ENCODE data around the gene SFXN3. TPM values are rescaled to one million over a fixed set of nuclear protein-coding genes. Genes with fewer than 3 reads are reported as not detected.

Gene SFXN3
- total and polyA plus RNA-seq, 2 of the 13 experiments (the other 11 are each of a cell fraction or from before 2014, with no cell fraction given): 16.8 to 71.5 TPM

GRCh38 chr10:101089520-101090299, 58.7 kb downstream of the SFXN3 start:
- TF ChIP-seq NFE2 (CRISPR knock-in tag; IDR thresholded peaks at IDR 0.05): no peak
- no peak for TF ChIP-seq ZNF607 (CRISPR knock-in tag; IDR thresholded peaks at IDR 0.05; ENCODE audit: borderline replicate concordance)
- no peak for TF ChIP-seq HOXA5 (CRISPR knock-in tag; IDR thresholded peaks at IDR 0.05)
- TF ChIP-seq FOSL2 (CRISPR knock-in tag; IDR thresholded peaks at IDR 0.05): no peak
- no peak for TF ChIP-seq ESRRA (CRISPR knock-in tag; IDR thresholded peaks at IDR 0.05; ENCODE audit: low read depth)
- TF ChIP-seq HINFP (CRISPR knock-in tag; IDR thresholded peaks at IDR 0.05; ENCODE audit: low read depth): no peak
- TF ChIP-seq KDM6A (CRISPR knock-in tag; IDR thresholded peaks at IDR 0.05; ENCODE audit: low read depth): no peak
- no peak for TF ChIP-seq SMAD1 (CRISPR knock-in tag; IDR thresholded peaks at IDR 0.05; ENCODE audit: borderline replicate concordance, low read depth)
- TF ChIP-seq ZNF234 (CRISPR knock-in tag; conservative IDR thresholded peaks at IDR 0.05): no peak
- TF ChIP-seq ZNF160 (CRISPR knock-in tag; IDR thresholded peaks at IDR 0.05): no peak
- no peak for TF ChIP-seq KLF6 (CRISPR knock-in tag; IDR thresholded peaks at IDR 0.05)
- TF ChIP-seq ZFP36 (IDR thresholded peaks at IDR 0.05; ENCODE audit: borderline replicate concordance, low read depth, low read length, partially characterized antibody): no peak
- TF ChIP-seq ZFP91 (CRISPR knock-in tag; IDR thresholded peaks at IDR 0.05; ENCODE audit: borderline replicate concordance): no peak
- TF ChIP-seq ZFAT (CRISPR knock-in tag; conservative IDR thresholded peaks at IDR 0.05): no peak
- no peak for TF ChIP-seq ZFY (CRISPR knock-in tag; IDR thresholded peaks at IDR 0.05)
- no peaks in the 10 kb centered on the region for H3K9me3 ChIP-seq (ENCODE audit: low read length)
- no peak overlapping the region for H3K9ac ChIP-seq (ENCODE audit: insufficient read depth, low read depth, low read length)
- H3K79me2 ChIP-seq (ENCODE audit: insufficient read depth, low read length): no peaks in the 10 kb centered on the region
- in situ Hi-C loops (cut with HindIII; ENCODE audit: extremely low pct_ligation_motif_present, low pct_unique_long_range_greater_than_20kb) (no loop called here), intact Hi-C loops (cut with micrococcal nuclease; ENCODE audit: unreplicated experiment) (no loop called here)
- BruUV-seq (replicated peaks): no TSS peak
- peaks cover 12 to 91% of the 10 kb centered on the region in 2 experiments for H3K27me3 ChIP-seq (ENCODE audit: control insufficient read depth in 1 of 2, insufficient read depth in 2 of 2, low read length in 2 of 2)
- CTCF ChIA-PET (ENCODE audit: low intra/inter-chr PET ratio, low total read pairs): no interaction called here
- DNase-seq (ENCODE audit: low spot score) (no peak), FAIRE-seq (no peak), ATAC-seq (no peak)
- H3K4me1 ChIP-seq (ENCODE audit: insufficient read depth, low read length): peaks cover 22% of the 10 kb centered on the region
- no peak overlapping the region for H2AFZ ChIP-seq (ENCODE audit: low read length)
- 0% methylated on average over 2 of the region's 11 CpGs for WGBS (ENCODE audit: low lambda C conversion rate)
- no peak overlapping the region for H3K4me2 ChIP-seq (ENCODE audit: low read depth, low read length)
- no peak overlapping the region for H3K4me3 ChIP-seq (replicated peaks in 1 of 3; ENCODE audit: insufficient read depth in 1 of 3, low read depth in 2 of 3, low read length in 3 of 3)
- no peak overlapping the region for H3K27ac ChIP-seq (ENCODE audit: extremely low read length, insufficient read depth, low read length)
- POLR2A ChIA-PET: no interaction called here
- H4K20me1 ChIP-seq (ENCODE audit: insufficient read depth, low read length): no peaks in the 10 kb centered on the region
- H3K36me3 ChIP-seq (replicated peaks in 1 of 2; ENCODE audit: control insufficient read depth in 1 of 2, insufficient read depth in 2 of 2, low read length in 2 of 2): no peaks in the 10 kb centered on the region
